ENCODE data around the gene MKRN2.
"Not testable (repeated sequence)": the region's sequence is repeated elsewhere in the genome, so short reads cannot be mapped to it uniquely, and the experiment has no call there.

The MKRN2 gene

GRCh38 chr3:12518261-12519028, 38.4 kb upstream of the MKRN2 start:
- no peak for DNase-seq (ENCODE audit: insufficient read length, low spot score)
- TF ChIP-seq POLR2AphosphoS5 (IDR thresholded peaks at IDR 0.05; ENCODE audit: low read depth, low read length) (no peak), SPI1 (IDR thresholded peaks at IDR 0.05; ENCODE audit: low read depth, low read length) (no peak), TAF1 (IDR thresholded peaks at IDR 0.05; ENCODE audit: low read depth, low read length) (no peak), POLR2A (IDR thresholded peaks at IDR 0.05; ENCODE audit: low read depth, low read length) (no peak)
- no peak for FAIRE-seq

- TF ChIP-seq POLR2A (IDR thresholded peaks at IDR 0.05; ENCODE audit: low read depth, low read length) = no peak
- no peak for TF ChIP-seq PAX5 (IDR thresholded peaks at IDR 0.05; ENCODE audit: insufficient read depth, low read length, severe bottlenecking)
- TF ChIP-seq POLR2AphosphoS5 (IDR thresholded peaks at IDR 0.05; ENCODE audit: low read depth, low read length) = no peak
- TF ChIP-seq POU2F2 (IDR thresholded peaks at IDR 0.05; ENCODE audit: low read depth, low read length) = no peak
- no peak for TF ChIP-seq TAF1 (IDR thresholded peaks at IDR 0.05; ENCODE audit: low read depth, low read length)
- no peak for TF ChIP-seq SPI1 (IDR thresholded peaks at IDR 0.05; ENCODE audit: low read depth, low read length)
- DNase-seq (ENCODE audit: insufficient read length, low spot score) (no peak), FAIRE-seq (no peak)
Observed at GRCh38 chr3:12521010-12521409, 35.9 kb upstream of the MKRN2 start.

DNA sequence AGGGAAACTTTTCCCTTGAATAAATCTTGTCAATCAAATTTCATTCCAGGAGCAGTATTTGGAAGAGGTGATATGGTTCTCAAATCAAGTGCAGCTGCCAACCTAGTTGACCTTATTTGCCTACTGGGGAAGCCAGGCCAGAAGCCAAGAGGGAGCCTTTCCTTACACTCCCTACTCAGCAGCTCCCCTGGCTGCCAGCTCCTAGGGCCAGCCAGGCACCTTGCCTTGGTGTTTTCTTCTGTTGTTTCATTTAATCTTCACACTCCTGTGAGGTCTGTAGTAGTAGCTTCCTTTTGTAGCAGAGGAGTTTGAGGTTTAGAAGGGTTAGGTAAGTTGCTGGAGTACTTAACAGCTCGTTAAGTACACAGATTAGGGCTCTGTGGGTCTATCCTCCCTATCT, 34.2 kb upstream of the MKRN2 start:
- DNase-seq (ENCODE audit: insufficient read length, low spot score) (no peak), FAIRE-seq (no peak)
- TF ChIP-seq POLR2AphosphoS5 (IDR thresholded peaks at IDR 0.05; ENCODE audit: low read depth, low read length) (no peak), POLR2A (IDR thresholded peaks at IDR 0.05; ENCODE audit: low read depth, low read length) (no peak), PAX5 (IDR thresholded peaks at IDR 0.05; ENCODE audit: insufficient read depth, low read length, severe bottlenecking) (no peak), SPI1 (IDR thresholded peaks at IDR 0.05; ENCODE audit: low read depth, low read length) (no peak), TAF1 (IDR thresholded peaks at IDR 0.05; ENCODE audit: low read depth, low read length) (no peak), POU2F2 (IDR thresholded peaks at IDR 0.05; ENCODE audit: low read depth, low read length) (no peak)

DNA sequence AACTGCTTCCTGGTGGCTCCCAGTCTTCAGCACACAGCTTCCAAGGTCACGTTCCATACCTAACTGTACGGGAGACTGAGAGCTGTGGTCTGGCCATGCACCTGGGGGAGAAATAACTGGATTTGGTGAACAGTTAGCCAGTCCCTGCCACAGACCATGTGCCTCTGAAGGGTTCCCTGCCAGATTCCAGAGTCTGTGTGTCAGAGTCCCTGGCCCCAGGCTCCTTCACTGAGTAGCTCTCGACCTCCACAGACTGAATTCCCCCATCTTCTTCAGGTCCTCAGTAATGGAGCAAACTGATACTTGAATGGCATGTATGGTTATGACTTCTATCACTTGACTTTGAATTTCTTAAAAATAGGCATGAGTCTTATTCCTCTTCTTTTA, 29.1 kb upstream of the MKRN2 start:
- TF ChIP-seq POU2F2 (IDR thresholded peaks at IDR 0.05; ENCODE audit: low read depth, low read length) (no peak), POLR2A (IDR thresholded peaks at IDR 0.05; ENCODE audit: low read depth, low read length) (no peak), TAF1 (IDR thresholded peaks at IDR 0.05; ENCODE audit: low read depth, low read length) (no peak), SPI1 (IDR thresholded peaks at IDR 0.05; ENCODE audit: low read depth, low read length) (no peak), POLR2AphosphoS5 (IDR thresholded peaks at IDR 0.05; ENCODE audit: low read depth, low read length) (no peak), PAX5 (IDR thresholded peaks at IDR 0.05; ENCODE audit: insufficient read depth, low read length, severe bottlenecking) (no peak)
- FAIRE-seq = no peak
- no peak for DNase-seq (ENCODE audit: insufficient read length, low spot score)

GRCh38 chr3:12532182-12532581, 24.7 kb upstream of the MKRN2 start:
- TF ChIP-seq POLR2AphosphoS5 (IDR thresholded peaks at IDR 0.05; ENCODE audit: low read depth, low read length) (no peak), SPI1 (IDR thresholded peaks at IDR 0.05; ENCODE audit: low read depth, low read length) (no peak), POU2F2 (IDR thresholded peaks at IDR 0.05; ENCODE audit: low read depth, low read length) (no peak), PAX5 (IDR thresholded peaks at IDR 0.05; ENCODE audit: insufficient read depth, low read length, severe bottlenecking) (no peak), POLR2A (IDR thresholded peaks at IDR 0.05; ENCODE audit: low read depth, low read length) (no peak), TAF1 (IDR thresholded peaks at IDR 0.05; ENCODE audit: low read depth, low read length) (no peak)
- FAIRE-seq = no peak

DNA sequence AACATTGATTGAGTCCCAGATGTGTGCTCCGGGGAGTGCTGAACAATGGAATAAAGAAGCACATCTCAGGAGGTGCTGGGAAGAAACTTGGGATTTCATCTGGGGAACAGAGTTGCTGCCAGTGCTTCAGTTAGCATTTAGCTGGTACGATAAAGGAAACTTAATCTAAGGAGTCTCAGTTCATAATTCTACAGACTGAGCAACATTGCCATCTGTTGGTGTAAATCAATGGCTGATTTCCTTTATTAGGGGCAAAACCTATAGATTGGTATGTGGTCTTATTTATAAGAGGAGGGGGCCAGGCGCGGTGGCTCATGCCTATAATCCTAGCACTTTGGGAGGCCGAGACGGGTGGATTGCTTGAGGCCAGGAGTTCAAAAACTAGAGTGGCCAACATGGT, 20.5 kb upstream of the MKRN2 start:
- FAIRE-seq (no peak), DNase-seq (ENCODE audit: insufficient read length, low spot score) (no peak)
- no peak for TF ChIP-seq PAX5 (IDR thresholded peaks at IDR 0.05; ENCODE audit: insufficient read depth, low read length, severe bottlenecking)
- no peak for TF ChIP-seq POU2F2 (IDR thresholded peaks at IDR 0.05; ENCODE audit: low read depth, low read length)
- TF ChIP-seq SPI1 (IDR thresholded peaks at IDR 0.05; ENCODE audit: low read depth, low read length) = no peak
- TF ChIP-seq POLR2A (IDR thresholded peaks at IDR 0.05; ENCODE audit: low read depth, low read length) = no peak
- TF ChIP-seq TAF1 (IDR thresholded peaks at IDR 0.05; ENCODE audit: low read depth, low read length) = no peak
- TF ChIP-seq POLR2AphosphoS5 (IDR thresholded peaks at IDR 0.05; ENCODE audit: low read depth, low read length) = no peak

More at GRCh38 chr3:12532182-12532581, 24.7 kb upstream of the MKRN2 start:
- DNase-seq (ENCODE audit: insufficient read length, low spot score) = no peak

DNA sequence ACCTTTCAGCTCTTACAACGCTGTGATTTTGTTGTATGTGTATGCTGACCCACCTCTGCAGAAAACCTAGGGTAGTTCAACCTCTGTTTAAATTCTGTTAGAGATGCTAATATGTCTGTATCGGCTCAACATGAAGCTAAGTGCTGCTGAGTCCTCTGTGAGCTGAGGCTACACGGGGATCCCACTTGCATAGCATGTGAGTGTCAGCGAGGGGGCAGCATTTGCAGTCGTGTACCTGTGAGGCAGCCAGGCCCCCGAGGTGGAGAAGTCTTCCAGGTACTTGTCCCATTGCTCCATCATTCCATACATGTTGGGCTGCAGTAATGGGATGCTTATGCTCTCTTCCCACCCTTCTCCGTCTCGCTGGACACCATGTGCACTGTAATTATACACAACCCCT, 15.3 kb upstream of the MKRN2 start:
- no peak for FAIRE-seq
- no peak for DNase-seq (ENCODE audit: insufficient read length, low spot score)
- TF ChIP-seq POU2F2 (IDR thresholded peaks at IDR 0.05; ENCODE audit: low read depth, low read length) (no peak), TAF1 (IDR thresholded peaks at IDR 0.05; ENCODE audit: low read depth, low read length) (no peak), POLR2A (IDR thresholded peaks at IDR 0.05; ENCODE audit: low read depth, low read length) (no peak), SPI1 (IDR thresholded peaks at IDR 0.05; ENCODE audit: low read depth, low read length) (no peak), PAX5 (IDR thresholded peaks at IDR 0.05; ENCODE audit: insufficient read depth, low read length, severe bottlenecking) (no peak), POLR2AphosphoS5 (IDR thresholded peaks at IDR 0.05; ENCODE audit: low read depth, low read length) (no peak)

DNA sequence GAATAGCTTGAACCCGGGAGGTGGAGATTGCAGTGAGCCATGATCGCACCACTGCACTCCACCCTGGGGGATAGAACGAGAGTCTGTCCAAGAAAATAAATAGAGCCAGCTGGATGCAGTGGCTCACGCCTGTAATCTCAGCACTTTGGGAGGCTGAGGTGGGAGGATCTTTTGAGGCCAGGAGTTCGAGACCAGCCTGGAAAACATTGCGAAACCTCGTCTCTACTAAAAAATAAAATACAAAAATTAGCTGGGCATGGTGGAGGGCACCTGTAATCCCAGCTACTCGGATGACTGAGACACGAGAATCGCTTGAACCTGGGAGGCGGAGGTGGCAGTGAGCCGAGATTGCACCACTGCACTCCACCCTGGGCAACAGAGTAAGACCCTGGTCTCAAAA, 13.4 kb upstream of the MKRN2 start:
- not testable (repeated sequence) for DNase-seq (ENCODE audit: insufficient read length, low spot score); FAIRE-seq

GRCh38 chr3:12544652-12545472, 12.0 kb upstream of the MKRN2 start:
- FAIRE-seq = no peak
- DNase-seq (ENCODE audit: insufficient read length, low spot score) = no peak
- no peak for TF ChIP-seq SPI1 (IDR thresholded peaks at IDR 0.05; ENCODE audit: low read depth, low read length)
- TF ChIP-seq POU2F2 (IDR thresholded peaks at IDR 0.05; ENCODE audit: low read depth, low read length) = no peak
- no peak for TF ChIP-seq POLR2AphosphoS5 (IDR thresholded peaks at IDR 0.05; ENCODE audit: low read depth, low read length)
- no peak for TF ChIP-seq TAF1 (IDR thresholded peaks at IDR 0.05; ENCODE audit: low read depth, low read length)

- no peak for TF ChIP-seq POLR2A (IDR thresholded peaks at IDR 0.05; ENCODE audit: low read depth, low read length)
- TF ChIP-seq POLR2AphosphoS5 (IDR thresholded peaks at IDR 0.05; ENCODE audit: low read depth, low read length) = no peak
- TF ChIP-seq SPI1 (IDR thresholded peaks at IDR 0.05; ENCODE audit: low read depth, low read length) = no peak
- no peak for TF ChIP-seq POU2F2 (IDR thresholded peaks at IDR 0.05; ENCODE audit: low read depth, low read length)
- no peak for TF ChIP-seq TAF1 (IDR thresholded peaks at IDR 0.05; ENCODE audit: low read depth, low read length)
- TF ChIP-seq PAX5 (IDR thresholded peaks at IDR 0.05; ENCODE audit: insufficient read depth, low read length, severe bottlenecking) = no peak
- DNase-seq (ENCODE audit: insufficient read length, low spot score) (no peak), FAIRE-seq (no peak)
Observed at GRCh38 chr3:12545473-12545791, 11.5 kb upstream of the MKRN2 start, which contains the start of gene MKRN2OS. Gene MKRN2OS, minus strand, starts transcription at chr3:12545499. Its CDS starts 35 bp downstream, at chr3:12545464.

Measured in GM12891 (cell line).